GM21619 (cell line): Measurements from ENCODE around the gene CBLN4.

Experiments used
- ATAC-seq: cut with Tn5 transposase; IDR thresholded peaks from one replicate; pipeline ENCODE4 v1.9.1; 2021; ENCODE audit not compliant: unreplicated experiment

The CBLN4 gene

DNA sequence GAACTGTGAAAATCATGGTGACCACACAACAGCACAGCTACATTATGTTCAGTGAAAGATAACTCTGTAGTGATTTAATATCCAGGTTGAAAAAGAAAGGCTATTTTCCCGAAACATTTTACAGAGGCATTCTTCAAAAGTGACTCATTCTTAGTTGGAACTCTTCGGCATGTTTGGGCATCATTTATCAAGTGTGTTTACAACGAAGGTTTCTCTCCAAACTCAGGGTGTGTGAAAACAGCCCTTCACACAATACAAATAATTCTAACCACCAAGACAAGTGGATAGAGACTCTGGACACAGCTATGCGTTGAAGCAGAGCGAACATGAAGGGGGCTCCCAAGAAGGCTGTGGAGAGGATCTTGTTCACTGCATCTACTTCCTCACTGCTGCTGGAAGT lies 57.6 kb downstream of the CBLN4 start:
- ATAC-seq, result no peak
